ENCODE measurements around the gene ELFN1.

Gene ELFN1

DNA sequence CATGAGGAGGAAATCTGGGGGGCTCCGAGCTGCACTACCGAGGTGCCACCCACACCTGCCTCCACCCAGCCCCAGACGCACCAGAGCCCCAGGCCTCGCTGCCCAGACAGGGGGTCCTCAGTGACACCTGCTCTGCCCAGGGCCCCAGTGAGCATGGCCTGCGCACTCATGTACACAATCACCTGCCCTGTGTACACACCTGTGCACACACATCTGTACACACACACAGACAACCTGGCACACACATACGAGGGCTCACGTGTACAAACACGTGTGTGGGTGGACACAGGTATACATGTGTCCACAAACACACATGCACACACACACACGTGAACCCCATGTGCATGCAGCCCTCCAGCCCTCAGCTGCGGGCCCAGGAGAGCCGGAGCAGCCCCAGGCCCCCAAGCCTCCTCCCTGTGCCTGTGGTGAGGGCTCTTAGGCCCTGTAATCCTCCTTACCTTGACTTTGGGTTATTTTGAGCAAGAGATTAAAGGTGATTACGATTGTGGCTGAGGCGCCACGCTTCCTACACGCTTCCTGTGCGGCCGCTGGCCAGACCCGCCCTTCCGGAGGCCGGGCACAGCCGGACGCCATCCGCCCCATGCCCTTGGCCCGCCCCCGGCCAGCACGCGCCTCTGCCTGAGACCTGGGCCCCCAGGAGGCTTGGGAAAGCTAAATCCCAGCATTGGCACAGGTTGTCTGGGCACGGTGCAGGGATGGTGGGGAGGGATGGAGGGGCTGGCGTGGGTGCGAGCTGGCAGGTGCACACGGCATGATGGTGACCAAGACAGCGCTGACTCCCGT is 71.9 kb downstream of the ELFN1 start:
- no peak overlapping the region for H3K4me3 ChIP-seq (replicated peaks; ENCODE audit: low read depth, low read length)
- TF ChIP-seq, protein P1, sequence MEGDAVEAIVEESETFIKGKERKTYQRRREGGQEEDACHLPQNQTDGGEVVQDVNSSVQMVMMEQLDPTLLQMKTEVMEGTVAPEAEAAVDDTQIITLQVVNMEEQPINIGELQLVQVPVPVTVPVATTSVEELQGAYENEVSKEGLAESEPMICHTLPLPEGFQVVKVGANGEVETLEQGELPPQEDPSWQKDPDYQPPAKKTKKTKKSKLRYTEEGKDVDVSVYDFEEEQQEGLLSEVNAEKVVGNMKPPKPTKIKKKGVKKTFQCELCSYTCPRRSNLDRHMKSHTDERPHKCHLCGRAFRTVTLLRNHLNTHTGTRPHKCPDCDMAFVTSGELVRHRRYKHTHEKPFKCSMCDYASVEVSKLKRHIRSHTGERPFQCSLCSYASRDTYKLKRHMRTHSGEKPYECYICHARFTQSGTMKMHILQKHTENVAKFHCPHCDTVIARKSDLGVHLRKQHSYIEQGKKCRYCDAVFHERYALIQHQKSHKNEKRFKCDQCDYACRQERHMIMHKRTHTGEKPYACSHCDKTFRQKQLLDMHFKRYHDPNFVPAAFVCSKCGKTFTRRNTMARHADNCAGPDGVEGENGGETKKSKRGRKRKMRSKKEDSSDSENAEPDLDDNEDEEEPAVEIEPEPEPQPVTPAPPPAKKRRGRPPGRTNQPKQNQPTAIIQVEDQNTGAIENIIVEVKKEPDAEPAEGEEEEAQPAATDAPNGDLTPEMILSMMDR (IDR thresholded peaks at IDR 0.05; ENCODE audit: low read depth, low read length, missing control alignments): no peak
- DNase-seq (ENCODE audit: extremely low read depth, low read depth): no peak

DNA sequence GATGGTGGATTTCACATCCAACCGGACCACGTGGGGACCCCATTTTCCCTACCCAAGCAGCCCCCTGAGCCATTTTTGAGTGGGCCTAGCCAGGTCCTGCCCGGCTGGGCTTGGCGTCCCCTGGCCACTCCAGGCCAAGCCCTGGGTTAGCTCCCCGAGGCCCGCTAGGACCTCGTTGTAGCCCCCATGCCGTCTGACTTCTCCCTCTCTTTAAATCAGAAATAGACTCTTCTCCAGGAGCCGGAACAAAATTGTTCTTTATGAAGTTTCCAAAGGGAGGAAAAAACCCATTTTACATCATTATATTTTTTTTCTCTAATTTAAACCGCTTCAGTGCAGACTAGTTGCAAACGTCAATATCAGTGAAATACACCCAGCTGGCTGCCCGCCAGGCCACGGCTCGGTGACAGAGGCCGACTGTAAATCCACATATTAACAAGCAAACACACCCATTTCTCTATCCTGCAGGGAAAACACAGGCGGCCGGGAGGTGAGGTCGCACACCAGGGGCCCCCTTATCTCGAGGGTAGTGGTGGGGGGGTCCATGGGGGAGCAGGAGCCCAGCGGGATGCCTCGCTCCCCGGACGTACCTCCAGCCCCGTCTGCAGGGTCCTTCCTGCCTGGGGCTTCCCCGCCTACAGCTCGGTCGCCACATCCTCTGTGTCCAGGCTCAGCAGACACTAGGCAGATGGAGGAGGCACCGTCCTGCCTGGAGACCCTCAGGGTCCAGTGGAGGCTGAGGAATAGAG is 72.7 kb downstream of the ELFN1 start:
- DNase-seq (ENCODE audit: extremely low read depth, low read depth): no peak
- H3K4me3 ChIP-seq (replicated peaks; ENCODE audit: low read depth, low read length): no peak overlapping the region
- TF ChIP-seq, protein P1 (IDR thresholded peaks at IDR 0.05; ENCODE audit: low read depth, low read length, missing control alignments): no peak

DNA sequence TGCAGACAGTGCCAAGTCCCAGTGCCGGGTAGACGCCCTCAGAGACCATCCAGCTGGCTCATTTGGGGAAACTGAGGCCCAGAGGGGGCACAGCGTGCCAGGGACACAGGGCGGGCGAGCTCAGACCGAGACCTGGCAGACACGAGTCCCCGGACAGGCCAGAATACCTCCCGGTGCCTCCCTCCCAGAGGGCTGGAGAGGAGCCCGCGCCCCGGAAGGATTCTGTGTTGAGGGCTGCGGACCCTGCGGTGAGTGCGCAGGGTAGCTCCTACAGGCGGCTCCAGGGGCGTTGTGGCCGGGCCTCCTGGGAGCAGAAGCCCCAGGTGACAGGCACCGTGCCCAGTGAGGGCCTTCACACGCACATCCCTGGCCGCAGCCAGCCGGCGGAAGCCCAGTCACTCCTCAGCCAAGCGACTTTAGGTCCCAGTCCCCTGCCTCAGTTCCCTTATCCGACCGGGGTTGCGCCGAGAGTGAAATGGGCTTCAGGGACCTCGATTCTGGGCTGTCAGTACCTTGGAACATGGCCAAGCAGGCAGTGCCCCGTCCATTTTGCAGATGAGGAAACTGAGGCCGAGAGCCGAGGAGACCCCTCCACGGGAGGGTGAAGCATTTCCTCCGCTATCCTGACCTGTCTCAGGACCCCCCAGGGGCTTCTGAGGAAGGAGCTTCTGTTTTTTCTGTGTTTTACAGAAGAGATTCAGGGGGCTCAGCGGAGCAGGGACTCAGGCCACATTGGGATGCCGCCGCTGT is 73.6 kb downstream of the ELFN1 start:
- TF ChIP-seq, protein P1 (IDR thresholded peaks at IDR 0.05; ENCODE audit: low read depth, low read length, missing control alignments): no peak
- no peak for DNase-seq (ENCODE audit: extremely low read depth, low read depth)
- no peak overlapping the region for H3K4me3 ChIP-seq (replicated peaks; ENCODE audit: low read depth, low read length)

DNA sequence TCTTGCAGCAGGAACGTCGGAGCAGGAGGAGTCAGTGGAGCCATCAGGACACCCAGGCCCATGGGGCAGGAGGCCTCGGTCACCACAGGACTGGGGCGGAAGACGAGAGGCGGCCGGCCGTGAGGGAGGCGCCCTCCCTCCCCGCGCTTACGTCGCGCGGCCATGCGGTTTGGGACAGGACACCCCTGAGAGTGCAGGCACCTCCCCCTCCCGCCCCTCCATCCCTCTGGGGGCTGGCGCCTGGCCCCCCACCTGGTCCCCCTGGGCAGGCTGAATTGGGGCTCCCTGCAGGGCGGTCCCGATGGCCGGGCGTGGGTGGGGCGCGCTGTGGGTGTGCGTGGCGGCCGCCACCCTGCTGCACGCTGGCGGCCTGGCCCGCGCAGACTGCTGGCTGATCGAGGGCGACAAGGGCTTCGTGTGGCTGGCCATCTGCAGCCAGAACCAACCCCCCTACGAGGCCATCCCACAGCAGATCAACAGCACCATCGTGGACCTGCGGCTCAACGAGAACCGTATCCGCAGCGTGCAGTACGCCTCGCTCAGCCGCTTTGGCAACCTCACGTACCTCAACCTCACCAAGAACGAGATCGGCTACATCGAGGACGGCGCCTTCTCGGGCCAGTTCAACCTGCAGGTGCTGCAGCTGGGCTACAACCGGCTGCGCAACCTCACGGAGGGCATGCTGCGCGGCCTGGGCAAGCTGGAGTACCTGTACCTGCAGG is 74.4 kb downstream of the ELFN1 start:
- H3K4me3 ChIP-seq (replicated peaks; ENCODE audit: low read depth, low read length): no peak overlapping the region
- TF ChIP-seq, protein P1 (IDR thresholded peaks at IDR 0.05; ENCODE audit: low read depth, low read length, missing control alignments): no peak
- no peak for DNase-seq (ENCODE audit: extremely low read depth, low read depth)

DNA sequence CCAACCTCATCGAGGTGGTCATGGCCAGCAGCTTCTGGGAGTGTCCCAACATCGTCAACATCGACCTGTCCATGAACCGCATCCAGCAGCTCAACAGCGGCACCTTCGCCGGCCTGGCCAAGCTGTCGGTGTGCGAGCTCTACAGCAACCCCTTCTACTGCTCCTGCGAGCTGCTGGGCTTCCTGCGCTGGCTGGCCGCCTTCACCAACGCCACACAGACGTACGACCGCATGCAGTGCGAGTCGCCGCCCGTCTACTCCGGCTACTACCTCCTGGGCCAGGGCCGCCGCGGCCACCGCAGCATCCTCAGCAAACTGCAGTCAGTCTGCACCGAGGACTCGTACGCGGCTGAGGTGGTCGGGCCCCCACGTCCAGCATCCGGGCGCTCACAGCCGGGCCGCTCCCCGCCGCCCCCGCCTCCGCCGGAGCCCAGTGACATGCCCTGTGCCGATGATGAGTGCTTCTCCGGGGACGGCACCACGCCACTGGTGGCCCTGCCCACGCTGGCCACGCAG is 75.0 kb downstream of the ELFN1 start:
- no peak for DNase-seq (ENCODE audit: extremely low read depth, low read depth)
- no peak overlapping the region for H3K4me3 ChIP-seq (replicated peaks; ENCODE audit: low read depth, low read length)
- TF ChIP-seq, protein P1 (IDR thresholded peaks at IDR 0.05; ENCODE audit: low read depth, low read length, missing control alignments): no peak
